HG02642 (cell line): ENCODE data around the gene DAPP1.
"Not testable (repeated sequence)": the region's sequence is repeated elsewhere in the genome, so short reads cannot be mapped to it uniquely, and the experiment has no call there.

ENCODE experiments used
- ATAC-seq: cut with Tn5 transposase; IDR thresholded peaks from one replicate; pipeline ENCODE4 v1.9.1; 2021; ENCODE audit warnings: mild to moderate bottlenecking; ENCODE audit not compliant: unreplicated experiment, poor library complexity

Gene DAPP1

GRCh38 chr4:99822734-99823133 lies 6.1 kb downstream of the DAPP1 start:
- ATAC-seq, result no peak

DNA sequence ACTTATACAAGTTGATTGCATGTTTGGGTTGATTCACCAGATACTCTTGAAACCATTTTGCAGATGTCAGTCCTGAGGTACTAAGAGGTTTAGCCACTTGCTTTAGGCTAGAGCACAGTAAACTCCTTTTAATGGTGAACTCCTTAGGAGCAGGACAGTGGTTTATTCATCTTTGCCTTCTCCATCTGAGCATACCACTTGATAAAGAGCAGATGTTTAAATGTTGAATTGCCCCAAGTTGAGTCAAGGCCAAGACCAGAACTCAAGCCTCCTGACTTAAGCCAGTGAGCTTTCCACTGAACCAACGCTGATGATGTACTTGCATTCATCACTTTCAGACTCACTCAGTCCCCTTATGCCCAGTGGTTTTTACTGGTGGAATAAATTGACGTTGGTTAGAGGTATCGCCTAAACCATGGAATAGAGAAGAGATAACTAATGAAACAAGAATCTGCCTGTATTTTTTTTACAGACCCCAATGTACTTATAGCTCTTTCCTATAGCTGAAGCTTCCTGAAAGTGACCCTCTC lies 7.5 kb downstream of the DAPP1 start:
- no peak for ATAC-seq

- no peak for ATAC-seq
Measured at GRCh38 chr4:99825272-99825671, 8.6 kb downstream of the DAPP1 start.

DNA sequence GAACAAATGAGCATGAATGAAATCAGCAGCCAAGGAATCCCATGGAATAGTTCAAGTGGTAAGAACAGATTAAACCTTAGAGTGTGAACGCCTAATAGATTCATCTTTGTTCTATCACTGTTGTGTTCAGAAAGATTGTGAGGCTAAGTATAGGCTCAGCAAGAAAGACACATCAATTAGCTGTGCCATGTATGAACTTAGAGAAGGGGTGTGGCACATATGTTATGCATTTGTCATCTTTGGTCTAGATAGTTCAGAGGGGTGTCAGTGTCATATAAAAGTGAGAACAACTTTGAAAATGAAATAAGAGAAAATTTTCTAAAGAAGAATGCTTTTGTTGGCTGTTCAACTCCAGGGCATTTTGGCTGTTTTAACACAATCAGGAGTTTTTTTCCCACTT lies 9.4 kb downstream of the DAPP1 start:
- ATAC-seq, result no peak

- ATAC-seq, result no peak
Measured at GRCh38 chr4:99827454-99827853, 10.8 kb downstream of the DAPP1 start.

- no peak for ATAC-seq
Measured at GRCh38 chr4:99827857-99828256, 11.2 kb downstream of the DAPP1 start.

GRCh38 chr4:99828477-99828876 lies 11.8 kb downstream of the DAPP1 start:
- no peak for ATAC-seq

GRCh38 chr4:99830051-99830450 lies 13.4 kb downstream of the DAPP1 start:
- not testable (repeated sequence) for ATAC-seq

DNA sequence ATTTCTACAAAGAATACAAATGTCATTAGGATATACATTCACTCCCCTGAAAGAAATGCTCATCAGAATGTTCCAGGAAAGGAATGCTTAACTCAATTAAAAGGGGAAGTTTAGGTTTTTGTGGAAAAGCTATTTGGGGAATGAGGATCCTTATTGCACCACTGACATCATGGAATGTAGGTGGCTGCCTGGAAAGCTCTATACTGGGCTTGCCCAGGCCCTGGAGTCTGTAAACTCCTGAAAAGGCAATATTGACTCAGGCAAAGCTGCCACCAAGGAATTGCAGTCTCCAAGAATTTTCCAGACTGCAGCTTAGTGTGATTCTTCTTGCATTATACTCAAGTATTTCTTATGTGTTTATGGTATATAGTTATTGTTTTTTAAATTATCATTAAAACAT lies 15.7 kb downstream of the DAPP1 start:
- ATAC-seq, result no peak

- no peak for ATAC-seq
Measured at GRCh38 chr4:99832758-99833157, 16.1 kb downstream of the DAPP1 start.

- no peak for ATAC-seq
Measured at GRCh38 chr4:99833756-99834155, 17.1 kb downstream of the DAPP1 start.

- no peak for ATAC-seq
Measured at GRCh38 chr4:99834569-99834968, 17.9 kb downstream of the DAPP1 start.

GRCh38 chr4:99835942-99836341 lies 19.3 kb downstream of the DAPP1 start:
- ATAC-seq, result no peak

GRCh38 chr4:99838927-99839326 lies 22.3 kb downstream of the DAPP1 start:
- ATAC-seq, result no peak

DNA sequence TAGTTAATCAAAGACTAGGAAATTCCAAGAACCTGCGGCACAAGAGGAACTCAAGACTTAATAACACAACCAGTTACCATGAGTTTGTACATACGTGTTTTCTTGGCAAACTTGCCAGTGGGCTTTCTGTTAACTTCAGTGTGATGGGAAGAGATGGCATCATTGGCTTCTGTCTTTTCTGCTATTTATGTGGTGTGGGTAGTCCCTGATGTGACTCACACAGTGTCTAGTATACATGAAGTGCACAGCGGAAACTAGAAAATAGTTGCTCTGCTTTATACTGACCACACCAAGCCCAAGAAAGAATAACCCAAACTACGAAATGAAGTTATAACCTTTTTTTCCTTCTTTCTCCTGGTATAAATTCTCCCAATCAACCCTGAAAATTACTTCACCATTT lies 24.5 kb downstream of the DAPP1 start:
- ATAC-seq, result no peak

DNA sequence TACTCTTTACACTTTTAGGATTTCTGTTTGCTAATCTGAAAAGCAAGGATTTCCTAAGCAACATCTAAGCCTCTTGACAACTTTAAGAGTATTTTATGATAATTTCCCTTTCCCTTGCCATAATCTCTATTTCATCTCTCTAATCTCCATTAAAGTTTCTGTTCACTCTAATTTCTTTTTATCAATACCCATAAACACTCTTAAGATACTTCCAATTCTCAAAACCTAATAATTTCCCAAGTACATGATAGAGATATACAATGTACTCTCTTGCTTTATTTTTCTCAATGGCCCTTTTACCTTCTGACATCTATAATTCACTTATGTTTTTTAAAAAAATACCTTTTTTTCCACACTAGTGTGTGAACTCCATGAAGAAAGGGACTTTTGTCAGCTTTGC lies 26.8 kb downstream of the DAPP1 start:
- ATAC-seq, result no peak

- no peak for ATAC-seq
Measured at GRCh38 chr4:99844048-99844447, 27.4 kb downstream of the DAPP1 start.

DNA sequence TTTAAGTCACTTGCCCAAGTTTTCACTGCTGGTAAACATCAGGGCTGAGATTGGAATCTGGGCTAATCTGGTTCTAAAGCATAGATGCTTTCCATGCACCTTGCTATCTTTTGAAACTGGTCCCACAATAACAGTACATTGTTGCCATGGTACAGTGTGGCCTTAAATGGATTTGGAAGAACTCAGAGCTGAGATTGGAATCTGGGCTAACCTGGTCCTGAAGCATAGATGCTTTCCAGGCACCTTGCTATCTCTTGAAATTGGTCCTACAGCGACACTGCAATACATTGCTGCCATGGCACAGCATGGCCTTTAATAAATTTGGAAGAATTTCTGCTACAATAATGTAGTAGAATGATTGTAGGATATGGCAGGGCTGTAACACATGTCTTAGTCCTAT lies 28.6 kb downstream of the DAPP1 start:
- no peak for ATAC-seq

DNA sequence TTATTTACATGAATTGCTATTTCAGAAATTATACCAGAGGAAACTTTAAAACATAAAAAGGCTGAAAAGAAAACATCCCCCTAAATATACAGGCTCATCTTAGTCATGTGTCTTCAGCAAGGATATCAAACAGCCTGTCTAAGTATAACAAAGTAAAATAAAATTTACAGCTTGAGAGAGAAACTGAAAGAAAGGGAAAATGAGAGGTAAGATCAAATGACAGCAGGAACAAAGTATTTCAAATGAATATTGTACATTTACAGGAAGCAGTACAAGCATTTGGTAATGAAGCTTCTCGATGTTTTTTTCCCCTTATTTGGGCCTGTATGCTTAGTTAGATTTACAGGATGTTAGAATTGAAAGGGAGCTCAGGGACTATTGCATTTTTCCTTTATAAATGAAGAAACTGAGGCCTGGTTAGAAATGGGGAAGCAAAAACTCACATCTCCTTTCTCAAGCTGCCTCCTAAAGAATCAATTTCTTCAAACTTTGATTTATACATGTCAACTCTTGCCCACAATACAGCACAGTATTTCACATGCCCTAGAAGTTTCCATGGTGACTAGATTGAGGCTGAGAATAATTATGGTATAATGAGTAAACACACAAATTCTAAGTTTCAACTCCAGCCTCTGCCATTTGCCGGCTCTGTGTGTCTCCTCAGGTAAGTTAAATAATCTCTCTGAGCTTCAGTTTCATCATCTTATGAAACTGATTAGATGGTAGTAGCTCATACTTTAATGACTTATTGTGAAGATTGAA lies 29.3 kb downstream of the DAPP1 start:
- ATAC-seq, result no peak

DNA sequence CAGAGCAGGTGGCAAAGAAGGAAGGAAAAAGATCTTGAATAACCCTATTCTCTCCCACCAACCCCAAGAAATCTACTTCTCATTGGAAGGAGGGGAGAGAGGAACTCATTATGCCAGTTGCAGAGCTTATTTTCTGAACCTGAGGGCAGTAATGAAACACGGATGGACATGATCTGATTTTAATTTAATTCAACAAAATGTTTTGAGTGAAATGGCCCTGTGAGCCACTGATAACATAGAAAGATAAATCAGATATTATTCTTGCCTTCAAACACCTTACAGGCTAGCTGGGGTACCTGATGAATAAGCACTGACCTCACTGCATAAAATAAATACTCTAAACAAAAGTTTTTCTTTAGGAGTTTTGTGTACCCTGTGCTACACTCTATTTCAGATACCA lies 30.3 kb downstream of the DAPP1 start:
- no peak for ATAC-seq

DNA sequence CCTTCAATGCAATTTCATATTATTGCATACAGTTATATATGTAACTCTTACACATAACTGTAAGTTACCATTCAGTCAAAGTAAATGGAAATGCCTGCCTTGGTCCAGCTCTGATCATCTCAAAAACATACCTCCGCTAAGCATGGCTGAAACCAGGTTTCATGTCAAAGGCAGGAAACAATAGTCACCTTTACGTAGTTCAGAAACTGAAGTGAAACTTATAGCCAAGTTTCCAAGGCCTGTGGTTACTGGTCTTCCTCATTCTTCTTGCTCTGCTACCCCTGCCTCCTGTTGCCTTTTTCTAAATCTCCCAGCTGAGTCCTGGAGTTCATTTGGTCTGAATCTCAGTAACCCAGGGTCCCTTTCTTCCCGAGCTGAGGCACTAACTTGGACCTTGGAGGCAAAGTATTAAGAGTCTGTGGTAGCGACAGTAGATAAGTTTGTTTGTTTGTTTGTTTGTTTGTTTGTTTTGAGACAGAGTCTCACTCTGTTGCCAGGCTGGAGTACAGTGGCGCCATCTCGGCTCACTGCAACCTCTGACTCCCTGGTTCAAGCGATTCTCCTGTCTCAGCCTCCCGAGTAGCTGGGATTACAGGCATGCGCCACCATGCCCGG lies 30.8 kb downstream of the DAPP1 start:
- peak; percentile 68 for ATAC-seq

GRCh38 chr4:99848591-99849001 lies 32.0 kb downstream of the DAPP1 start:
- ATAC-seq, result peak; percentile 40
